HepG2 (cell line): Measurements from ENCODE around the gene SFMBT1. TPM values are rescaled to one million over a fixed set of nuclear protein-coding genes. Genes with fewer than 3 reads are reported as not detected.

Experiments
- ATAC-seq: fragments of 200-7000 bp; cut with Tn5 transposase; 3 replicates; pipeline ENCODE4 v1.9.1; 2020; ENCODE audit warnings: mild to moderate bottlenecking, moderate library complexity
- BruUV-seq: library from RNA; stranded (reverse); fragments of 400-500 nt; replicated peaks from 2 replicates; lab custom pipeline; 2021; lab: Mats Ljungman, UMichigan
- CTCF ChIA-PET: fragments of 300-600 bp; formaldehyde crosslinking; extraction: SDS; loops from one replicate; lab custom pipeline; 2021; ENCODE audit warnings: low total read pairs, inconsistent platforms, low intra/inter-chr PET ratio; lab: Yijun Ruan, JAX
- POLR2A ChIA-PET: fragments of 350-600 bp; sonication (Branson Sonifier 250); formaldehyde crosslinking; loops from one replicate; lab custom pipeline; 2020; ENCODE audit warnings: antibody characterized with exemption, inconsistent platforms; lab: Yijun Ruan, JAX
- DNase-seq: peaks from one replicate; pipeline ENCODE4 v3.0.0-alpha.2; 2015; ENCODE audit warnings: low spot score
- FAIRE-seq: peaks from 3 replicates; lab custom pipeline; 2011; peaks lifted over from hg19 to GRCh38; lab: Jason Lieb, UNC
- H2AFZ ChIP-seq: one replicate; pipeline ENCODE4 v1.6.1; 2011; ENCODE audit warnings: low read length, inconsistent platforms
- H3K27ac ChIP-seq: fragments of 300-600 bp; 3 replicates; pipeline ENCODE4 v1.8.0; 2011; ENCODE audit warnings: mixed run types, mild to moderate bottlenecking, mixed read lengths, low read length, inconsistent platforms; ENCODE audit not compliant: insufficient read depth; ENCODE audit errors: extremely low read length
- H3K27me3 ChIP-seq, 2 experiments: fragments of 200-600 bp in 1 of 2; 2 replicates in 1 of 2; 3 replicates in 1 of 2; pipeline versions ENCODE4 v1.6.0 to v1.8.0; 2011; ENCODE audit warnings: low read length in 2 of 2, mild to moderate bottlenecking in 2 of 2, moderate library complexity in 2 of 2, inconsistent platforms in 1 of 2; ENCODE audit not compliant: insufficient read depth in 2 of 2, control insufficient read depth in 1 of 2
- H3K36me3 ChIP-seq, 2 experiments: fragments of 200-600 bp in 1 of 2; replicated peaks in 1 of 2; 2 replicates in 1 of 2; 3 replicates in 1 of 2; pipeline versions ENCODE4 v1.5.1 to v1.8.0; 2011; ENCODE audit warnings: low read length in 2 of 2, inconsistent platforms in 1 of 2; ENCODE audit not compliant: insufficient read depth in 2 of 2, control insufficient read depth in 1 of 2
- H3K4me1 ChIP-seq: 2 replicates; pipeline ENCODE4 v1.5.1; 2012; ENCODE audit warnings: low read length, inconsistent platforms; ENCODE audit not compliant: insufficient read depth
- H3K4me2 ChIP-seq: 2 replicates; pipeline ENCODE4 v1.6.0; 2011; ENCODE audit warnings: low read depth, low read length, inconsistent platforms
- H3K4me3 ChIP-seq, 3 experiments: fragments of 200-600 bp in 1 of 3; sonication (generic), shearing (Covaris generic) in 1 of 3; replicated peaks in 1 of 3; 2 replicates each; pipeline ENCODE4 v1.5.1; 2011 to 2016; ENCODE audit warnings: low read length in 3 of 3, inconsistent platforms in 2 of 3, low read depth in 2 of 3, mild to moderate bottlenecking in 2 of 3, control low read depth in 1 of 3, mixed read lengths in 1 of 3; ENCODE audit not compliant: insufficient read depth in 1 of 3
- H3K79me2 ChIP-seq: one replicate; pipeline ENCODE4 v1.6.1; 2011; ENCODE audit warnings: low read length, inconsistent platforms; ENCODE audit not compliant: insufficient read depth
- H3K9ac ChIP-seq: 2 replicates; pipeline ENCODE4 v1.6.0; 2011; ENCODE audit warnings: mild to moderate bottlenecking, low read depth, low read length, inconsistent platforms; ENCODE audit not compliant: insufficient read depth
- H3K9me3 ChIP-seq: 2 replicates; pipeline ENCODE4 v1.5.1; 2012; ENCODE audit warnings: mild to moderate bottlenecking, low read length
- H4K20me1 ChIP-seq: 2 replicates; pipeline ENCODE4 v1.6.0; 2011; ENCODE audit warnings: inconsistent platforms, mild to moderate bottlenecking, low read length, moderate library complexity; ENCODE audit not compliant: insufficient read depth
- ARID4A ChIP-seq: sonication (generic); formaldehyde crosslinking; IDR thresholded peaks from 2 replicates; pipeline ENCODE4 v1.5.0; 2020; ENCODE audit warnings: mild to moderate bottlenecking, missing genetic modification reagents, borderline replicate concordance
- FOXC1 ChIP-seq: sonication (generic); formaldehyde crosslinking; IDR thresholded peaks from 2 replicates; pipeline ENCODE4 v1.8.0; 2022; ENCODE audit warnings: mild to moderate bottlenecking, missing genetic modification reagents, borderline replicate concordance
- FOXK2 ChIP-seq: fragments of 450-650 bp; IDR thresholded peaks from 2 replicates; pipeline ENCODE4 v1.6.1; 2016
- KDM4B ChIP-seq: sonication (generic); formaldehyde crosslinking; IDR thresholded peaks from 2 replicates; pipeline ENCODE4 v1.4.0; 2020; ENCODE audit warnings: missing genetic modification reagents
- TOPORS ChIP-seq: sonication (generic); formaldehyde crosslinking; IDR thresholded peaks from 2 replicates; pipeline ENCODE4 v1.8.0; 2023; ENCODE audit warnings: mild to moderate bottlenecking, missing genetic modification reagents
- ZFP37 ChIP-seq: sonication (generic); formaldehyde crosslinking; IDR thresholded peaks from 2 replicates; pipeline ENCODE4 v1.4.0; 2020; ENCODE audit warnings: missing genetic modification reagents, borderline replicate concordance
- ZNF567 ChIP-seq: sonication (generic); formaldehyde crosslinking; IDR thresholded peaks from 2 replicates; pipeline ENCODE4 v1.8.1; 2023; ENCODE audit warnings: mild to moderate bottlenecking, missing genetic modification reagents, borderline replicate concordance
- WGBS: methylation state at CpG from one replicate; pipeline ENCODE4 v1.1.6; 2017; ENCODE audit warnings: low lambda C conversion rate; 5-methylcytosine and 5-hydroxymethylcytosine counted together
- in situ Hi-C: cut with HindIII; loops from 2 replicates; pipeline ENCODE4 v1.10.0; 2017; ENCODE audit warnings: low pct_unique_long_range_greater_than_20kb; ENCODE audit not compliant: extremely low pct_ligation_motif_present
- intact Hi-C: fragments of 100-400 bp; cut with micrococcal nuclease; formaldehyde crosslinking; loops from one replicate; pipeline ENCODE4 v1.10.0; 2022; ENCODE audit not compliant: unreplicated experiment
- polyA plus RNA-seq, 8 experiments: library from polyadenylated mRNA; depleted of rRNA in 3 of 8; stranded (reverse) in 7 of 8; unstranded in 1 of 8; fragments of >200 nt; fragmentation: Illumina TruSeq in 4 of 8; extraction: Trizol in 4 of 8; gene quantifications; 2 replicates each; pipeline versions ENCODE4 v1.2.1 to v1.2.3, GENCODE V29; 2011 to 2016; ENCODE audit warnings: low read depth in 4 of 8, missing spikeins in 1 of 8, mixed read lengths in 1 of 8; ENCODE audit not compliant: insufficient read depth in 1 of 8
- total RNA-seq, 5 experiments: library from RNA; depleted of rRNA; stranded (reverse); fragments of >200 nt; fragmentation: Illumina TruSeq; extraction: Trizol; gene quantifications; 2 replicates each; pipeline ENCODE4 v1.2.3, GENCODE V29; 2016; ENCODE audit warnings: low read depth in 1 of 5
- TF ChIP-seq, protein P1 (sequence below): sonication (generic); formaldehyde crosslinking; IDR thresholded peaks from 2 replicates; pipeline ENCODE4 v1.5.0; 2020; ENCODE audit warnings: mild to moderate bottlenecking, missing genetic modification reagents
- TF ChIP-seq, protein P2 (sequence below), 2 experiments: sonication (generic) in 1 of 2; formaldehyde crosslinking in 1 of 2; IDR thresholded peaks; 2 replicates each; pipeline versions ENCODE4 v1.6.1 to v1.9.0; 2014 to 2022; ENCODE audit warnings: antibody characterized with exemption in 1 of 2, borderline replicate concordance in 1 of 2, inconsistent platforms in 1 of 2, low read depth in 1 of 2, missing genetic modification reagents in 1 of 2
- TF ChIP-seq, protein P3 (sequence below): sonication (generic); formaldehyde crosslinking; IDR thresholded peaks from 2 replicates; pipeline ENCODE4 v1.5.0; 2020; ENCODE audit warnings: missing genetic modification reagents

Gene SFMBT1
- total and polyA plus RNA-seq, 2 of the 13 experiments (the other 11 are each of a cell fraction or from before 2014, with no cell fraction given) = 3.8 to 12.8 TPM

GRCh38 chr3:53092216-53092615 lies 46.3 kb upstream of the SFMBT1 start:
- intact Hi-C loops (no loop called here), in situ Hi-C loops (no loop called here)
- Histone ChIP-seq H3K36me3 (peaks cover 10 to 19% of the 10 kb centered on the region in 2 experiments; a peak in 4 of 5 replicates), H3K79me2 (no peaks in the 10 kb centered on the region), H3K4me2 (no peak overlapping the region), H4K20me1 (no peaks in the 10 kb centered on the region), H3K4me1 (peaks cover 37% of the 10 kb centered on the region), H3K27ac (peak overlapping the region; percentile 83), H3K27me3 (no peaks in the 10 kb centered on the region; a peak in 1 of 5 replicates), H3K9ac (no peak overlapping the region), H2AFZ (no peak overlapping the region), H3K4me3 (no peak overlapping the region), H3K9me3 (no peaks in the 10 kb centered on the region)
- DNase-seq (no peak), ATAC-seq (no peak), FAIRE-seq (no peak)
- BruUV-seq = no TSS peak
- WGBS = 98% methylated on average over 11 of the region's 11 CpGs
- ChIA-PET CTCF (no interaction called here), POLR2A (interaction anchor here (0.6 kb wide), 1 partner anchor 24 kb away, joined by 3 read pairs; no protein-coding TSS in a partner anchor)
- TF ChIP-seq TOPORS (CRISPR knock-in tag) (no peak), ZNF567 (CRISPR knock-in tag) (no peak), FOXK2 (no peak), ZFP37 (CRISPR knock-in tag) (no peak), FOXC1 (no peak), KDM4B (no peak), ARID4A (CRISPR knock-in tag) (no peak)
- TF ChIP-seq, protein P1, sequence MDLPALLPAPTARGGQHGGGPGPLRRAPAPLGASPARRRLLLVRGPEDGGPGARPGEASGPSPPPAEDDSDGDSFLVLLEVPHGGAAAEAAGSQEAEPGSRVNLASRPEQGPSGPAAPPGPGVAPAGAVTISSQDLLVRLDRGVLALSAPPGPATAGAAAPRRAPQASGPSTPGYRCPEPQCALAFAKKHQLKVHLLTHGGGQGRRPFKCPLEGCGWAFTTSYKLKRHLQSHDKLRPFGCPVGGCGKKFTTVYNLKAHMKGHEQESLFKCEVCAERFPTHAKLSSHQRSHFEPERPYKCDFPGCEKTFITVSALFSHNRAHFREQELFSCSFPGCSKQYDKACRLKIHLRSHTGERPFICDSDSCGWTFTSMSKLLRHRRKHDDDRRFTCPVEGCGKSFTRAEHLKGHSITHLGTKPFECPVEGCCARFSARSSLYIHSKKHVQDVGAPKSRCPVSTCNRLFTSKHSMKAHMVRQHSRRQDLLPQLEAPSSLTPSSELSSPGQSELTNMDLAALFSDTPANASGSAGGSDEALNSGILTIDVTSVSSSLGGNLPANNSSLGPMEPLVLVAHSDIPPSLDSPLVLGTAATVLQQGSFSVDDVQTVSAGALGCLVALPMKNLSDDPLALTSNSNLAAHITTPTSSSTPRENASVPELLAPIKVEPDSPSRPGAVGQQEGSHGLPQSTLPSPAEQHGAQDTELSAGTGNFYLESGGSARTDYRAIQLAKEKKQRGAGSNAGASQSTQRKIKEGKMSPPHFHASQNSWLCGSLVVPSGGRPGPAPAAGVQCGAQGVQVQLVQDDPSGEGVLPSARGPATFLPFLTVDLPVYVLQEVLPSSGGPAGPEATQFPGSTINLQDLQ = no peak
- TF ChIP-seq, protein P2, sequence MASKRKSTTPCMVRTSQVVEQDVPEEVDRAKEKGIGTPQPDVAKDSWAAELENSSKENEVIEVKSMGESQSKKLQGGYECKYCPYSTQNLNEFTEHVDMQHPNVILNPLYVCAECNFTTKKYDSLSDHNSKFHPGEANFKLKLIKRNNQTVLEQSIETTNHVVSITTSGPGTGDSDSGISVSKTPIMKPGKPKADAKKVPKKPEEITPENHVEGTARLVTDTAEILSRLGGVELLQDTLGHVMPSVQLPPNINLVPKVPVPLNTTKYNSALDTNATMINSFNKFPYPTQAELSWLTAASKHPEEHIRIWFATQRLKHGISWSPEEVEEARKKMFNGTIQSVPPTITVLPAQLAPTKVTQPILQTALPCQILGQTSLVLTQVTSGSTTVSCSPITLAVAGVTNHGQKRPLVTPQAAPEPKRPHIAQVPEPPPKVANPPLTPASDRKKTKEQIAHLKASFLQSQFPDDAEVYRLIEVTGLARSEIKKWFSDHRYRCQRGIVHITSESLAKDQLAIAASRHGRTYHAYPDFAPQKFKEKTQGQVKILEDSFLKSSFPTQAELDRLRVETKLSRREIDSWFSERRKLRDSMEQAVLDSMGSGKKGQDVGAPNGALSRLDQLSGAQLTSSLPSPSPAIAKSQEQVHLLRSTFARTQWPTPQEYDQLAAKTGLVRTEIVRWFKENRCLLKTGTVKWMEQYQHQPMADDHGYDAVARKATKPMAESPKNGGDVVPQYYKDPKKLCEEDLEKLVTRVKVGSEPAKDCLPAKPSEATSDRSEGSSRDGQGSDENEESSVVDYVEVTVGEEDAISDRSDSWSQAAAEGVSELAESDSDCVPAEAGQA (IDR thresholded peaks at IDR 0.05; ENCODE audit: low read depth) = no peak
- TF ChIP-seq, protein P2 (CRISPR knock-in tag; IDR thresholded peaks at IDR 0.05; ENCODE audit: borderline replicate concordance) = no peak
- TF ChIP-seq, protein P3, sequence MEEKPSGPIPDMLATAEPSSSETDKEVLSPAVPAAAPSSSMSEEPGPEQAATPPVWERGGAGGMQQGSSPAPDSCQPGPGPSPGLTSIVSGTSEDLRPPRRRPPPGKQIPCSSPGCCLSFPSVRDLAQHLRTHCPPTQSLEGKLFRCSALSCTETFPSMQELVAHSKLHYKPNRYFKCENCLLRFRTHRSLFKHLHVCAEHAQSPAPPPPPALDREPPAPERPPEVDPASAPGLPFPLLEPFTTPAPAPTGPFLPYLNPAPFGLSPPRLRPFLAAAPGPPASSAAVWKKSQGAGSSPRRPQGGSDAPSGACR (CRISPR knock-in tag) = no peak
